DND-41 (cell line): ENCODE results near the gene TMEM266.

Experiments
- EZH2 ChIP-seq: IDR thresholded peaks from 3 replicates; pipeline ENCODE4 v1.6.1; 2012; ENCODE audit warnings: borderline replicate concordance, low read depth, mild to moderate bottlenecking, moderate library complexity, low read length, inconsistent platforms; ENCODE audit not compliant: severe bottlenecking
- TF ChIP-seq, protein P1 (sequence below): IDR thresholded peaks from 2 replicates; pipeline ENCODE4 v1.5.1; 2012; ENCODE audit warnings: borderline replicate concordance, low read length, moderate library complexity, mild to moderate bottlenecking; ENCODE audit not compliant: poor library complexity, severe bottlenecking; ENCODE audit errors: extremely low read depth

DNA sequence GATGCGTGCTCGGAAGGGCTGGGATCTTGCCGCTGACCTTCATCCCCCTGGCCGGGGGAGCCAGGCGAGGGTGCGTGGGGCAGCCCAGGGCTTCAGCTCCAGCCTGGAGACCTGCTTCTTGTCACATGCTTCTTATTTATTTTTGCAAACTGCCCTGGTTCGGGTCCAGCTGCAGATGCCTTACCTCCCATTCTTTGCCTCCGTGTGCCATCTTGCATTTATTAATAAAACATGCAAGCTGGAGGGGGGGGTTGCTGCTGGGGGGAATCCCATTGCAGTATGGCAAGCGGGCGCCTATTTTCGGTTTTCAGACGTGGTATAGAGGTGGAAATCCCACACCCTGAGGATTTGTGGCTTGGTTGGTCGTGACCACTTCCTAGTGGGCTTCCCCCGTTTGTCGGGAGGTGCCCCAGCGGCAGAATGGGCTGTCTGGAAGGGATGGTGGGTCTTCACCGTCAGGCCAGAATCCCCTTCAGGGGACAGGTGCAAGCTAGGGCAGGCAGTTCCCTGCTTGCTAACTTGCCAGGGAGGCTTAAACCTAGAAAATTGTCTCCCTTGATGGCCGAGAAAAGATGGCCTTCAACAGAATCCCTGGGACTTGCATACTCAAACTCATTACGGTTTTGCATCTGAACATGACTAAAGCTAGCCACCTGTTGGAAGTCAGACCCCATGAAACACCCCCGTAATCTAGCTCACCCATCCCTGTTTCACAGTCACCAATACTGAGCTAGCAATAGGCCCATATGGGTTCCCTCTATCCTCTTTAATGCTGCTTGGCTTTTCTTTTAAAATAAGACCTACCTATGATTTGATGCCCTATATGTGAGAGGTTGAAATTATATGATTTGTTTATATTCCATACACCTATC, 569 bp downstream of the TMEM266 start:
- TF ChIP-seq, protein P1, sequence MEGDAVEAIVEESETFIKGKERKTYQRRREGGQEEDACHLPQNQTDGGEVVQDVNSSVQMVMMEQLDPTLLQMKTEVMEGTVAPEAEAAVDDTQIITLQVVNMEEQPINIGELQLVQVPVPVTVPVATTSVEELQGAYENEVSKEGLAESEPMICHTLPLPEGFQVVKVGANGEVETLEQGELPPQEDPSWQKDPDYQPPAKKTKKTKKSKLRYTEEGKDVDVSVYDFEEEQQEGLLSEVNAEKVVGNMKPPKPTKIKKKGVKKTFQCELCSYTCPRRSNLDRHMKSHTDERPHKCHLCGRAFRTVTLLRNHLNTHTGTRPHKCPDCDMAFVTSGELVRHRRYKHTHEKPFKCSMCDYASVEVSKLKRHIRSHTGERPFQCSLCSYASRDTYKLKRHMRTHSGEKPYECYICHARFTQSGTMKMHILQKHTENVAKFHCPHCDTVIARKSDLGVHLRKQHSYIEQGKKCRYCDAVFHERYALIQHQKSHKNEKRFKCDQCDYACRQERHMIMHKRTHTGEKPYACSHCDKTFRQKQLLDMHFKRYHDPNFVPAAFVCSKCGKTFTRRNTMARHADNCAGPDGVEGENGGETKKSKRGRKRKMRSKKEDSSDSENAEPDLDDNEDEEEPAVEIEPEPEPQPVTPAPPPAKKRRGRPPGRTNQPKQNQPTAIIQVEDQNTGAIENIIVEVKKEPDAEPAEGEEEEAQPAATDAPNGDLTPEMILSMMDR = no peak
- TF ChIP-seq EZH2 = peak; percentile 85
